GM19467 (cell line): ENCODE data around the gene MUTYH.

Experiments used
- ATAC-seq: cut with Tn5 transposase; IDR thresholded peaks from one replicate; pipeline ENCODE4 v1.9.1; 2021; ENCODE audit warnings: mild to moderate bottlenecking, moderate library complexity; ENCODE audit not compliant: unreplicated experiment

The MUTYH gene

DNA sequence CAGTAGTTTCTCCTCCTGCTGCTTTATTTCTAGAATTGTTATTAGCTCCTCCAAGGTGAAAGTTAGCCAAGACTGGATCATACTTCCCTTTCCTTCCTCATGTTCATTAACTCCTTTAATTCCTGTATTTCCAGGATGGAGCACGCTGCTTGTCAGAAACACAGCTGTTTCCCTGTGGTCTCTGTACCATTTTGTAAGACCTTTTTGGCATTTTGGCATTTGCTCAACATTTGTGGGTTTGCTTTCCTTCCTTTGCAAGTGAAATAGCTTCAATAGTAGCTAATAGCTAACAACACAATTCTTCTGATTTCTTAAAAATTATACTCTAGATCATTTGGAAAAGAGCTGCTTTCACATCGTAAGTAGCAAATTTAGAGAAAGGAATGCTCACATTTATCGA is 57.9 kb downstream of the MUTYH start:
- no peak for ATAC-seq
